Activated gamma-delta T cell treated with Interleukin-2 at 50 U/mL for 16 hours (primary cell): ENCODE measurements around the gene ABCC8.

ENCODE experiments used
- DNase-seq: peaks from one replicate; pipeline ENCODE4 v3.0.0-alpha.2; 2020

ABCC8 gene

GRCh38 chr11:17476317-17477083 lies at the start of gene ABCC8:
Gene ABCC8 (minus strand): TSS chr11:17476845. CDS start chr11:17476776, 69 bp downstream.
- DNase-seq = no peak

- DNase-seq = no peak
These were observed 49.7 kb upstream of the ABCC8 start for GRCh38 chr11:17526326-17526725.

GRCh38 chr11:17525570-17525969 lies 48.9 kb upstream of the ABCC8 start:
- no peak for DNase-seq

- no peak for DNase-seq
These were observed 47.6 kb upstream of the ABCC8 start for GRCh38 chr11:17524221-17524620.

- DNase-seq = no peak
These were observed 46.0 kb upstream of the ABCC8 start for GRCh38 chr11:17522655-17523054.

GRCh38 chr11:17521106-17521900 lies 44.7 kb upstream of the ABCC8 start:
- no peak for DNase-seq

GRCh38 chr11:17519061-17519885 lies 42.6 kb upstream of the ABCC8 start:
- no peak for DNase-seq

- DNase-seq = no peak
These were observed 41.7 kb upstream of the ABCC8 start for GRCh38 chr11:17518366-17518765.

- no peak for DNase-seq
These were observed 40.5 kb upstream of the ABCC8 start for GRCh38 chr11:17517186-17517585.

- no peak for DNase-seq
These were observed 40.0 kb upstream of the ABCC8 start for GRCh38 chr11:17516551-17517150.

GRCh38 chr11:17515443-17516176 lies 39.0 kb upstream of the ABCC8 start:
- no peak for DNase-seq

GRCh38 chr11:17514476-17514875 lies 37.8 kb upstream of the ABCC8 start:
- no peak for DNase-seq

GRCh38 chr11:17513853-17514252 lies 37.2 kb upstream of the ABCC8 start:
- DNase-seq = no peak

GRCh38 chr11:17512101-17512500 lies 35.5 kb upstream of the ABCC8 start:
- DNase-seq = no peak

GRCh38 chr11:17511571-17511970 lies 34.9 kb upstream of the ABCC8 start:
- no peak for DNase-seq

GRCh38 chr11:17510507-17511206 lies 34.0 kb upstream of the ABCC8 start:
- no peak for DNase-seq

- DNase-seq = no peak
These were observed 32.1 kb upstream of the ABCC8 start for GRCh38 chr11:17508791-17509190.

- DNase-seq = no peak
These were observed 31.7 kb upstream of the ABCC8 start for GRCh38 chr11:17508306-17508705.

- DNase-seq = no peak
These were observed 31.1 kb upstream of the ABCC8 start for GRCh38 chr11:17507773-17508172.

- DNase-seq = no peak
These were observed 30.3 kb upstream of the ABCC8 start for GRCh38 chr11:17506942-17507341.

GRCh38 chr11:17506314-17506713 lies 29.7 kb upstream of the ABCC8 start:
- DNase-seq = no peak

- DNase-seq = no peak
These were observed 28.5 kb upstream of the ABCC8 start for GRCh38 chr11:17505146-17505545.
